ELF-1 (cell line): ENCODE measurements around the gene ARHGEF25.
"Not testable (repeated sequence)": the region's sequence is repeated elsewhere in the genome, so short reads cannot be mapped to it uniquely, and the experiment has no call there.

ENCODE experiments used
- DNase-seq: peaks from one replicate; pipeline ENCODE4 v3.0.0-alpha.2; 2016; ENCODE audit warnings: low read depth, low spot score

The ARHGEF25 gene

GRCh38 chr12:57609101-57609780 is 2.0 kb upstream of the ARHGEF25 start:
- no peak for DNase-seq

GRCh38 chr12:57609781-57610553 is 1.3 kb upstream of the ARHGEF25 start:
- DNase-seq: no peak

- no peak for DNase-seq
These were observed 604 bp upstream of the ARHGEF25 start for GRCh38 chr12:57610554-57611107.

GRCh38 chr12:57611827-57612710 is 834 bp downstream of the ARHGEF25 start:
- no peak for DNase-seq

- no peak for DNase-seq
These were observed 1.6 kb downstream of the ARHGEF25 start for GRCh38 chr12:57612711-57613426.

- no peak for DNase-seq
These were observed 2.3 kb downstream of the ARHGEF25 start for GRCh38 chr12:57613427-57614109.

GRCh38 chr12:57614178-57614947 is 3.1 kb downstream of the ARHGEF25 start:
- peak; percentile 87 for DNase-seq

GRCh38 chr12:57614948-57615500 is 3.8 kb downstream of the ARHGEF25 start:
- DNase-seq: no peak

- no peak for DNase-seq
These were observed 4.4 kb downstream of the ARHGEF25 start for GRCh38 chr12:57615637-57616036.

- no peak for DNase-seq
These were observed 5.3 kb downstream of the ARHGEF25 start for GRCh38 chr12:57616383-57617101.

GRCh38 chr12:57617942-57618341 is 6.7 kb downstream of the ARHGEF25 start:
- no peak for DNase-seq

GRCh38 chr12:57618431-57618830 is 7.2 kb downstream of the ARHGEF25 start:
- DNase-seq: not testable (repeated sequence)

GRCh38 chr12:57618966-57619433 is 7.8 kb downstream of the ARHGEF25 start:
- DNase-seq: no peak

GRCh38 chr12:57619434-57620244 is 8.4 kb downstream of the ARHGEF25 start:
- DNase-seq: peak; percentile 64

- no peak for DNase-seq
These were observed 9.2 kb downstream of the ARHGEF25 start for GRCh38 chr12:57620245-57620935.

- DNase-seq: no peak
These were observed 9.8 kb downstream of the ARHGEF25 start for GRCh38 chr12:57620936-57621496.
